Activated CD4-positive, alpha-beta T cell treated with anti-CD3 and anti-CD28 coated beads for 24 hours (primary cell): ENCODE data around the gene XXYLT1.
"Not testable (repeated sequence)": the region's sequence is repeated elsewhere in the genome, so short reads cannot be mapped to it uniquely, and the experiment has no call there.

Experiments used
- DNase-seq, 2 donors: peaks; one replicate each; pipeline ENCODE4 v3.0.0-alpha.2; 2020; ENCODE audit warnings: low read depth in 2 of 2

The XXYLT1 gene

GRCh38 chr3:195064300-195064931 lies 206.5 kb downstream of the XXYLT1 start:
- DNase-seq = no peak

- DNase-seq = no peak
Observed at GRCh38 chr3:195063581-195064193, 207.3 kb downstream of the XXYLT1 start.

DNA sequence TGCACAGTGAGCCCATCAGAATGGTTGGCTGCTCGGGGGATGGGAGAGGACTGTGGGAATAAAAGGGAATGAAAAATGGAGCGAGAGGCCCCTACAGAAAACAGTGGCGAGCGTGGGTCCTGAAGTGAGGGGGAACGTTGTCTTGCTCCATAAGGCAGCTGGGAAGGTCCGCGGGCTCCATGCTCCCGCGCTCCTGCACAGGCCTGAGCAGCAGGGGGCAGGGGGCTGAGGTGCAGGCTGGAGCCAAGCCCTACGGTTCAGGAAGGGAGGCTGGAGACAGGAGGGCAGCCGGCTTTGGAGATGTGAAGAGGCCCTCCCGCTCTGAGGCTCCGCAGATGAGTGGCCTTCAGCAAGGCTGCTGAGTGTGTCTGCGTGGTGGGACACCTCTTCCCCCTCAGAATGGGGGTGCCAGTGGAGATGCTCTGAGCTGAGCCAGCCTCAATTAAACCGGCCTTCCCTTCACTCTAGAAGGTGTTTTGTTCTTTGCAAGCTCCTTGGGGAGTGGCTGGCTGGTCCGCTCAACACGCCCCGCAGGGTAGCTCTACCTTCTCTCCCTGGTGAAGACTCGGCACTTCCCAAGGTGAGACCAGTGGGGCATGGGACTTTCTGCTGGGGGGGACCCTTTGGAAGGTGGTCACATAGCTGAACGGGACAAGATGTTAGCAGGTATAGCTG lies 208.0 kb downstream of the XXYLT1 start:
- no peak for DNase-seq

- DNase-seq = no peak
Observed at GRCh38 chr3:195061756-195062655, 209.0 kb downstream of the XXYLT1 start.

- no peak for DNase-seq
Observed at GRCh38 chr3:195060531-195061291, 210.2 kb downstream of the XXYLT1 start.

GRCh38 chr3:195060217-195060481 lies 210.8 kb downstream of the XXYLT1 start:
- no peak for DNase-seq

- DNase-seq = no peak
Observed at GRCh38 chr3:195059471-195060216, 211.3 kb downstream of the XXYLT1 start.

DNA sequence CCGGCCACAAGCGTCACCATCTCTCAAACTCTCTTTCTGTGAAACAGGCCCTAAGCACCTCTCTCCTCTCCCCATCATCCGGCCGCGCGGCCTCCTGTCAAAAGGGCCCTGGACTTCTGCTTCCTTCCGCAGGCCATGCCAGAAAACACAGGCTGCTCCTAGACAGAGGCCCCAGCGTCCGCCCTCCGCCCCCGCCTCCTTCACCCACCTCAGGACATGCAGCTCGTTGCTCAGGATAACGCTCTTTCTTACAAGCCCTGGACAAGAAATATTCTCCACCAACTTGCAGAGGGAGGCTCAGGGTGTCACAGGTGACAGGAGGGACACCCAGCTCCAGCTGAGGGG lies 212.0 kb downstream of the XXYLT1 start:
- no peak for DNase-seq

- no peak for DNase-seq
Observed at GRCh38 chr3:195058336-195059005, 212.5 kb downstream of the XXYLT1 start.

- no peak for DNase-seq
Observed at GRCh38 chr3:195057716-195058115, 213.2 kb downstream of the XXYLT1 start.

DNA sequence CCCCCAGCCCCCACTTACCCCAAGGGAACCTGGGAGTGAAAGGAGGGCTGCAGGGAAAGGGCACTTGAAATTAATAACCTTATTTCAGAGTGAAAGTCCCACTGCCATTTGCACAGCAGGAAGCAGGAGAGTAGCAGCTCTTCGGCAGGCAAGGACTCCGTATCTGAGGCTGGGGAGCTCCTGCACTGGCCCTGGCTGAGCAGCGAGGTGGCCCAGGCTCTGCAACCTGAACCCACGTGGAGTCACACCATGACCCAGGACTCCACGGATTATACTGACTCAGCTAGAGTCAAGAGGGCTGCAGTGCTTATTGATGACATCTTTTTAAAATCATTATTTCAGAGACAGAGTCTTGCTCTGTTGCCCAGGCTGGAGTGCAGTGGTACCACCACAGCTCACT lies 214.5 kb downstream of the XXYLT1 start:
- no peak for DNase-seq

- DNase-seq = no peak
Observed at GRCh38 chr3:195054311-195054710, 216.6 kb downstream of the XXYLT1 start.

GRCh38 chr3:195052939-195053338 lies 218.0 kb downstream of the XXYLT1 start:
- no peak for DNase-seq

GRCh38 chr3:195050296-195050695 lies 220.7 kb downstream of the XXYLT1 start:
- not testable (repeated sequence) for DNase-seq

GRCh38 chr3:195048059-195048905 lies 222.7 kb downstream of the XXYLT1 start:
- no peak for DNase-seq

- DNase-seq = no peak
Observed at GRCh38 chr3:195047536-195047935, 223.4 kb downstream of the XXYLT1 start.

- DNase-seq = no peak
Observed at GRCh38 chr3:195046441-195046840, 224.5 kb downstream of the XXYLT1 start.

GRCh38 chr3:195045481-195046210 lies 225.3 kb downstream of the XXYLT1 start:
- DNase-seq = no peak

GRCh38 chr3:195044411-195044810 lies 226.5 kb downstream of the XXYLT1 start:
- no peak for DNase-seq
